AG04449 (cell line): Measurements from ENCODE around the gene CDK14.

Experiments used
- CTCF ChIA-PET: fragments of 350-600 bp; formaldehyde crosslinking; extraction: SDS; loops from one replicate; lab custom pipeline; 2021; ENCODE audit warnings: antibody characterized with exemption; lab: Yijun Ruan, JAX
- POLR2A ChIA-PET: fragments of 400-600, 350-600 bp; formaldehyde crosslinking; extraction: SDS; loops from one replicate; lab custom pipeline; 2020; ENCODE audit warnings: antibody characterized with exemption, inconsistent platforms; lab: Yijun Ruan, JAX
- DNase-seq: peaks from one replicate; pipeline ENCODE4 v3.0.0-alpha.2; 2010; ENCODE audit warnings: low read depth, low spot score
- H3K4me3 ChIP-seq: 2 replicates; pipeline ENCODE4 v1.5.1; 2011; ENCODE audit warnings: low read depth, mild to moderate bottlenecking, control low read depth, low read length
- TF ChIP-seq, protein P1 (sequence below): IDR thresholded peaks from one replicate; pipeline ENCODE4 v1.5.1; 2011; ENCODE audit warnings: mild to moderate bottlenecking, moderate library complexity, low read length, control low read depth, inconsistent platforms; ENCODE audit not compliant: insufficient read depth; ENCODE audit errors: missing control alignments

Gene CDK14

GRCh38 chr7:91068136-91068795, 472.1 kb downstream of the CDK14 start:
- ChIA-PET CTCF (no interaction called here), POLR2A (no interaction called here)
- DNase-seq = no peak
- TF ChIP-seq, protein P1, sequence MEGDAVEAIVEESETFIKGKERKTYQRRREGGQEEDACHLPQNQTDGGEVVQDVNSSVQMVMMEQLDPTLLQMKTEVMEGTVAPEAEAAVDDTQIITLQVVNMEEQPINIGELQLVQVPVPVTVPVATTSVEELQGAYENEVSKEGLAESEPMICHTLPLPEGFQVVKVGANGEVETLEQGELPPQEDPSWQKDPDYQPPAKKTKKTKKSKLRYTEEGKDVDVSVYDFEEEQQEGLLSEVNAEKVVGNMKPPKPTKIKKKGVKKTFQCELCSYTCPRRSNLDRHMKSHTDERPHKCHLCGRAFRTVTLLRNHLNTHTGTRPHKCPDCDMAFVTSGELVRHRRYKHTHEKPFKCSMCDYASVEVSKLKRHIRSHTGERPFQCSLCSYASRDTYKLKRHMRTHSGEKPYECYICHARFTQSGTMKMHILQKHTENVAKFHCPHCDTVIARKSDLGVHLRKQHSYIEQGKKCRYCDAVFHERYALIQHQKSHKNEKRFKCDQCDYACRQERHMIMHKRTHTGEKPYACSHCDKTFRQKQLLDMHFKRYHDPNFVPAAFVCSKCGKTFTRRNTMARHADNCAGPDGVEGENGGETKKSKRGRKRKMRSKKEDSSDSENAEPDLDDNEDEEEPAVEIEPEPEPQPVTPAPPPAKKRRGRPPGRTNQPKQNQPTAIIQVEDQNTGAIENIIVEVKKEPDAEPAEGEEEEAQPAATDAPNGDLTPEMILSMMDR = no peak
- H3K4me3 ChIP-seq = no peak overlapping the region

- ChIA-PET CTCF (interaction anchor here (0.6 to 1.2 kb wide), 2 partner anchors 18 to 21 kb away, joined by 3 to 6 read pairs; no protein-coding TSS in a partner anchor), POLR2A (no interaction called here)
Observed at GRCh38 chr7:91069146-91069545, 473.0 kb downstream of the CDK14 start.

GRCh38 chr7:91079487-91079886, 483.4 kb downstream of the CDK14 start:
- H3K4me3 ChIP-seq = no peak overlapping the region
- peak; percentile 34 for DNase-seq
- TF ChIP-seq, protein P1 = no peak
- ChIA-PET CTCF (interaction anchor here (1.3 to 1.5 kb wide), 2 partner anchors 11 to 703 kb away, joined by 5 to 8 read pairs; no protein-coding TSS in a partner anchor), POLR2A (no interaction called here)

More at GRCh38 chr7:91069146-91069545, 473.0 kb downstream of the CDK14 start:
- no peak overlapping the region for H3K4me3 ChIP-seq
- DNase-seq = no peak
- TF ChIP-seq, protein P1 = no peak

- POLR2A ChIA-PET = no interaction called here
- no peak overlapping the region for H3K4me3 ChIP-seq
- CTCF ChIA-PET = interaction anchor here (1.1 to 2.0 kb wide), 4 partner anchors 10 to 702 kb away, joined by 3 to 8 read pairs (median 4); no protein-coding TSS in a partner anchor
- DNase-seq = no peak
- TF ChIP-seq, protein P1 = no peak
Observed at GRCh38 chr7:91080351-91080750, 484.2 kb downstream of the CDK14 start.

- DNase-seq = peak; percentile 61
- CTCF ChIA-PET = interaction anchor here (0.9 to 2.9 kb wide), 10 partner anchors 8 to 702 kb away, joined by 3 to 13 read pairs (median 4); no protein-coding TSS in a partner anchor
- POLR2A ChIA-PET = no interaction called here
- no peak overlapping the region for H3K4me3 ChIP-seq
- TF ChIP-seq, protein P1 = no peak
Observed at GRCh38 chr7:91082038-91082437, 485.9 kb downstream of the CDK14 start.

GRCh38 chr7:91082852-91083495, 486.9 kb downstream of the CDK14 start:
- TF ChIP-seq, protein P1 = peak; percentile 41
- CTCF ChIA-PET = interaction anchor here (0.7 to 2.9 kb wide), 27 partner anchors 8 to 798 kb away, joined by 3 to 13 read pairs (median 3); no protein-coding TSS in a partner anchor
- no peak for DNase-seq
- H3K4me3 ChIP-seq = no peak overlapping the region
- POLR2A ChIA-PET = no interaction called here
